ENCODE data around the gene C12orf75. TPM values are rescaled to one million over a fixed set of nuclear protein-coding genes. Genes with fewer than 3 reads are reported as not detected.

C12orf75 gene
- total and polyA plus RNA-seq, 10 of the 15 experiments (the other 5 are each of a cell fraction or from before 2014, with no cell fraction given), result 40.7 to 411 (median 159) TPM

- Histone ChIP-seq H4K20me1 (ENCODE audit: control insufficient read depth, insufficient read depth) (no peaks in the 10 kb centered on the region), H3K27me3 (replicated peaks in 1 of 2; ENCODE audit: control insufficient read depth in 2 of 2, insufficient read depth in 2 of 2, low read length in 1 of 2) (no peaks in the 10 kb centered on the region), H3K9ac (ENCODE audit: control insufficient read depth, insufficient read depth, low read length) (peak overlapping the region; percentile 20; the same call in 1 of the 2 replicates), H3K4me2 (ENCODE audit: control insufficient read depth, insufficient read depth) (peak overlapping the region; percentile 83), H3K79me2 (ENCODE audit: control insufficient read depth, insufficient read depth, low read length) (peaks cover 18% of the 10 kb centered on the region), H3K36me3 (ENCODE audit: control insufficient read depth in 2 of 2, insufficient read depth in 2 of 2, low read length in 1 of 2) (peaks cover 0 to 3% of the 10 kb centered on the region in 2 experiments; a peak in 2 of 4 replicates), H3K4me3 (peak overlapping the region; percentile 34; the same call in 1 of the 2 replicates), H2AFZ (ENCODE audit: control insufficient read depth, low read depth, low read length) (peak overlapping the region; percentile 38), H3K9me3 (replicated peaks; ENCODE audit: control insufficient read depth, insufficient read depth, low read length) (no peaks in the 10 kb centered on the region), H3K27ac (ENCODE audit: control insufficient read depth, insufficient read depth) (peak overlapping the region; percentile 67), H3K4me1 (ENCODE audit: control insufficient read depth, insufficient read depth, low read length) (peaks cover 25% of the 10 kb centered on the region)
- WGBS (ENCODE audit: insufficient coverage, insufficient replicate concordance, low lambda C conversion rate, missing lambda C conversion rate), result 21% methylated on average over 7 of the region's 7 CpGs
- ATAC-seq (peak; percentile 75), FAIRE-seq (peak; percentile 69), DNase-seq (ENCODE audit: low read depth, low spot score) (peak; percentile 45)
- RAD21 ChIA-PET (ENCODE audit: unreplicated experiment), result interaction anchor here (1.1 to 4.0 kb wide), 4 partner anchors 11 to 38 kb away, joined by 4 to 47 read pairs (median 4); no protein-coding TSS in a partner anchor
- CTCF ChIA-PET, result interaction anchor here (0.6 to 3.0 kb wide), 7 partner anchors 10 to 62 kb away, joined by 3 to 12 read pairs (median 7); no protein-coding TSS in a partner anchor
- no TSS peak for BruUV-seq (replicated peaks)
- POLR2A ChIA-PET, result interaction anchor here (0.6 to 5.2 kb wide), 3 partner anchors 21 to 28 kb away, joined by 3 to 38 read pairs (median 3); no protein-coding TSS in a partner anchor
- SMC1A ChIA-PET (ENCODE audit: uncharacterized antibody, unreplicated experiment), result interaction anchor here (1.0 to 7.1 kb wide), 13 partner anchors 9 to 70 kb away, joined by 3 to 102 read pairs (median 5); partner anchors contain the start of gene C12orf75
- intact Hi-C loops (cut with micrococcal nuclease; ENCODE audit: unreplicated experiment), result loop anchor here (2.0 kb wide), 1 partner anchor 28 kb away; the partner anchor contains the start of gene C12orf75
- in situ Hi-C loops (cut with MboI), result no loop called here
- TF ChIP-seq NR2C2 (IDR thresholded peaks at IDR 0.05; ENCODE audit: borderline replicate concordance, control insufficient read depth, insufficient read length, low read depth) (no peak), IKZF2 (IDR thresholded peaks at IDR 0.05) (peak; percentile 64 to 69; a peak in 3 of 4 replicates), KAT2A (conservative IDR thresholded peaks at IDR 0.05; ENCODE audit: control insufficient read depth, low read depth, low read length) (no peak), IRF4 (IDR thresholded peaks at IDR 0.05; ENCODE audit: low read depth, low read length) (no peak), ETV6 (conservative IDR thresholded peaks at IDR 0.05 in 1 of 2, IDR thresholded peaks at IDR 0.05 in 1 of 2; ENCODE audit: borderline replicate concordance in 1 of 2, low read depth in 1 of 2) (peak in 1 of 2 experiments; percentile 76; a peak in 2 of 4 replicates), SKIL (IDR thresholded peaks at IDR 0.05; ENCODE audit: low read depth, poor library complexity, severe bottlenecking) (peak; percentile 34), SUZ12 (IDR thresholded peaks at IDR 0.05; ENCODE audit: unreplicated experiment) (no peak), PAX5 (IDR thresholded peaks at IDR 0.05; ENCODE audit: borderline replicate concordance, low read depth, low read length) (peak; percentile 73; the same call in 1 of the 2 replicates), EED (IDR thresholded peaks at IDR 0.05; ENCODE audit: low read depth) (peak; percentile 91), ELK1 (IDR thresholded peaks at IDR 0.05; ENCODE audit: low read depth, low read length) (no peak), RELB (IDR thresholded peaks at IDR 0.05; ENCODE audit: low read depth) (peak; percentile 26; the same call in 1 of the 2 replicates), RUNX3 (IDR thresholded peaks at IDR 0.05; ENCODE audit: low read length) (peak; percentile 57), TCF12 (IDR thresholded peaks at IDR 0.05; ENCODE audit: low read depth, low read length) (0 out of 2 replicates have a peak, but pooled peaks have one; percentile 40), E2F4 (IDR thresholded peaks at IDR 0.05; ENCODE audit: low read depth, low read length) (no peak), NFXL1 (IDR thresholded peaks at IDR 0.05; ENCODE audit: borderline replicate concordance) (no peak), IKZF1 (conservative IDR thresholded peaks at IDR 0.05) (peak; percentile 58), CEBPB (IDR thresholded peaks at IDR 0.05; ENCODE audit: borderline replicate concordance in 1 of 2, low read depth in 2 of 2, low read length in 2 of 2) (no peak)
These were observed 28.3 kb downstream of the C12orf75 start for GRCh38 chr12:105358789-105359188.
